K562 (cell line): Measurements from ENCODE around the gene CCDC137. TPM values are rescaled to one million over a fixed set of nuclear protein-coding genes. Genes with fewer than 3 reads are reported as not detected.
A peak's percentile ranks its signal among the peaks of the same experiment; 100 is the strongest.

Source experiments
- ARID1B ChIP-seq: fragments of 450-650 bp; IDR thresholded peaks from 2 replicates; pipeline ENCODE4 v1.6.1; 2016; ENCODE audit warnings: antibody characterized with exemption, mild to moderate bottlenecking, inconsistent platforms
- ASH1L ChIP-seq: fragments of 450-650 bp; IDR thresholded peaks from 2 replicates; pipeline ENCODE4 v1.6.1; 2018; ENCODE audit warnings: borderline replicate concordance, mild to moderate bottlenecking, low read depth; ENCODE audit not compliant: partially characterized antibody
- CAMTA2 ChIP-seq: fragments of 250-450 bp; sonication (Bioruptor Pico); conservative IDR thresholded peaks from 2 replicates; pipeline ENCODE4 v1.5.1; 2022
- CBFA2T3 ChIP-seq: fragments of 450-650 bp; IDR thresholded peaks from 2 replicates; pipeline ENCODE4 v1.6.1; 2017
- NR2C1 ChIP-seq, 2 experiments: fragments of 450-650 bp; IDR thresholded peaks; 2 replicates each; pipeline ENCODE4 v1.6.1; 2017; ENCODE audit warnings: mild to moderate bottlenecking in 2 of 2, antibody characterized with exemption in 1 of 2, inconsistent platforms in 1 of 2, missing compliant biosample characterization in 1 of 2, missing genetic modification characterization in 1 of 2
- NRF1 ChIP-seq, 2 experiments: fragments of 450-650 bp; IDR thresholded peaks in 1 of 2; conservative IDR thresholded peaks in 1 of 2; 2 replicates each; pipeline ENCODE4 v1.6.1; 2014; ENCODE audit warnings: mild to moderate bottlenecking in 2 of 2
- TAL1 ChIP-seq: fragments of 450-650 bp; IDR thresholded peaks from 2 replicates; pipeline ENCODE4 v1.6.1; 2016; ENCODE audit warnings: mild to moderate bottlenecking
- TCF3 ChIP-seq: sonication (generic); formaldehyde crosslinking; IDR thresholded peaks from 2 replicates; pipeline ENCODE4 v1.4.0; 2020; ENCODE audit warnings: mild to moderate bottlenecking, missing genetic modification reagents
- ZFP1 ChIP-seq: fragments of 450-650 bp; formaldehyde crosslinking; IDR thresholded peaks from 2 replicates; pipeline ENCODE4 v1.4.0; 2020; ENCODE audit warnings: mild to moderate bottlenecking, mixed read lengths
- ZNF644 ChIP-seq: fragments of 200-800 bp; sonication (Bioruptor generic); IDR thresholded peaks from 2 replicates; pipeline ENCODE4 v1.6.1; 2016; ENCODE audit warnings: low read depth, missing genetic modification characterization, missing compliant biosample characterization
- polyA plus RNA-seq, 8 experiments: library from polyadenylated mRNA; depleted of rRNA in 4 of 8; stranded (reverse) in 5 of 8; unstranded in 3 of 8; fragments of >200 nt; fragmentation: Nextera tagmentation in 2 of 8; fragmentation: Illumina TruSeq in 1 of 8; extraction: Ambion mirVana in 2 of 8; extraction: Trizol in 1 of 8; gene quantifications; 2 replicates each; pipeline versions ENCODE4 v1.2.1 to v1.2.3, GENCODE V29; 2011 to 2014; ENCODE audit warnings: inconsistent platforms in 1 of 8, missing spikeins in 1 of 8
- total RNA-seq, 7 experiments: library from RNA; depleted of rRNA in 6 of 7; stranded (reverse); fragments of >200 nt in 6 of 7; fragmentation: Illumina TruSeq in 2 of 7; extraction: Trizol in 2 of 7; gene quantifications; 2 replicates each; pipeline versions ENCODE4 v1.2.1 to v1.2.3, GENCODE V29; 2011 to 2021; ENCODE audit warnings: low replicate concordance in 1 of 7
- TF ChIP-seq, protein P1 (sequence below): fragments of 450-650 bp; IDR thresholded peaks from 2 replicates; pipeline ENCODE4 v1.6.1; 2018; ENCODE audit warnings: mild to moderate bottlenecking, low read depth; ENCODE audit not compliant: partially characterized antibody
- TF ChIP-seq, protein P2 (sequence below), 2 experiments: fragments of 450-650 bp; conservative IDR thresholded peaks; 2 replicates each; pipeline ENCODE4 v1.6.1; 2017; ENCODE audit warnings: mild to moderate bottlenecking in 2 of 2, moderate library complexity in 2 of 2

Gene CCDC137
- total and polyA plus RNA-seq, 9 of the 15 experiments (the other 6 are each of a cell fraction or from before 2014, with no cell fraction given), result 2.3 to 68.1 (median 38.3) TPM

GRCh38 chr17:81646869-81647600, 19.5 kb upstream of the CCDC137 start (continued):
- TF ChIP-seq, protein P1, sequence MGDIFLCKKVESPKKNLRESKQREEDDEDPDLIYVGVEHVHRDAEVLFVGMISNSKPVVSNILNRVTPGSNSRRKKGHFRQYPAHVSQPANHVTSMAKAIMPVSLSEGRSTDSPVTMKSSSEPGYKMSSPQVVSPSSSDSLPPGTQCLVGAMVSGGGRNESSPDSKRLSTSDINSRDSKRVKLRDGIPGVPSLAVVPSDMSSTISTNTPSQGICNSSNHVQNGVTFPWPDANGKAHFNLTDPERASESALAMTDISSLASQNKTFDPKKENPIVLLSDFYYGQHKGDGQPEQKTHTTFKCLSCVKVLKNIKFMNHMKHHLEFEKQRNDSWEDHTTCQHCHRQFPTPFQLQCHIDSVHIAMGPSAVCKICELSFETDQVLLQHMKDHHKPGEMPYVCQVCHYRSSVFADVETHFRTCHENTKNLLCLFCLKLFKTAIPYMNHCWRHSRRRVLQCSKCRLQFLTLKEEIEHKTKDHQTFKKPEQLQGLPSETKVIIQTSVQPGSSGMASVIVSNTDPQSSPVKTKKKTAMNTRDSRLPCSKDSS, result no peak
- TF ChIP-seq, protein P2, sequence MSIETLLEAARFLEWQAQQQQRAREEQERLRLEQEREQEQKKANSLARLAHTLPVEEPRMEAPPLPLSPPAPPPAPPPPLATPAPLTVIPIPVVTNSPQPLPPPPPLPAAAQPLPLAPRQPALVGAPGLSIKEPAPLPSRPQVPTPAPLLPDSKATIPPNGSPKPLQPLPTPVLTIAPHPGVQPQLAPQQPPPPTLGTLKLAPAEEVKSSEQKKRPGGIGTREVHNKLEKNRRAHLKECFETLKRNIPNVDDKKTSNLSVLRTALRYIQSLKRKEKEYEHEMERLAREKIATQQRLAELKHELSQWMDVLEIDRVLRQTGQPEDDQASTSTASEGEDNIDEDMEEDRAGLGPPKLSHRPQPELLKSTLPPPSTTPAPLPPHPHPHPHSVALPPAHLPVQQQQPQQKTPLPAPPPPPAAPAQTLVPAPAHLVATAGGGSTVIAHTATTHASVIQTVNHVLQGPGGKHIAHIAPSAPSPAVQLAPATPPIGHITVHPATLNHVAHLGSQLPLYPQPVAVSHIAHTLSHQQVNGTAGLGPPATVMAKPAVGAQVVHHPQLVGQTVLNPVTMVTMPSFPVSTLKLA (conservative IDR thresholded peaks at IDR 0.05), result 0 out of 4 replicates have a peak, but pooled peaks of 1 of the 2 experiments have one; percentile 34
- TF ChIP-seq CAMTA2 (no peak), TCF3 (CRISPR knock-in tag) (peak; percentile 55), TAL1 (peak; percentile 10; the same call in 1 of the 2 replicates), NR2C1 (IDR thresholded peaks at IDR 0.05) (no peak), NR2C1 (tag; IDR thresholded peaks at IDR 0.05) (no peak), ARID1B (peak; percentile 41; the same call in 1 of the 2 replicates), ZFP1 (CRISPR knock-in tag) (no peak), ZNF644 (no peak), NRF1 (conservative IDR thresholded peaks at IDR 0.05 in 1 of 2, IDR thresholded peaks at IDR 0.05 in 1 of 2) (no peak), ASH1L (no peak), CBFA2T3 (peak; percentile 54)
